GM21528 (cell line): ENCODE data around the gene APMAP.

Experiments used
- ATAC-seq: cut with Tn5 transposase; IDR thresholded peaks from one replicate; pipeline ENCODE4 v1.9.1; 2021; ENCODE audit warnings: mild to moderate bottlenecking, moderate library complexity; ENCODE audit not compliant: unreplicated experiment, low FRiP score

Gene APMAP

DNA sequence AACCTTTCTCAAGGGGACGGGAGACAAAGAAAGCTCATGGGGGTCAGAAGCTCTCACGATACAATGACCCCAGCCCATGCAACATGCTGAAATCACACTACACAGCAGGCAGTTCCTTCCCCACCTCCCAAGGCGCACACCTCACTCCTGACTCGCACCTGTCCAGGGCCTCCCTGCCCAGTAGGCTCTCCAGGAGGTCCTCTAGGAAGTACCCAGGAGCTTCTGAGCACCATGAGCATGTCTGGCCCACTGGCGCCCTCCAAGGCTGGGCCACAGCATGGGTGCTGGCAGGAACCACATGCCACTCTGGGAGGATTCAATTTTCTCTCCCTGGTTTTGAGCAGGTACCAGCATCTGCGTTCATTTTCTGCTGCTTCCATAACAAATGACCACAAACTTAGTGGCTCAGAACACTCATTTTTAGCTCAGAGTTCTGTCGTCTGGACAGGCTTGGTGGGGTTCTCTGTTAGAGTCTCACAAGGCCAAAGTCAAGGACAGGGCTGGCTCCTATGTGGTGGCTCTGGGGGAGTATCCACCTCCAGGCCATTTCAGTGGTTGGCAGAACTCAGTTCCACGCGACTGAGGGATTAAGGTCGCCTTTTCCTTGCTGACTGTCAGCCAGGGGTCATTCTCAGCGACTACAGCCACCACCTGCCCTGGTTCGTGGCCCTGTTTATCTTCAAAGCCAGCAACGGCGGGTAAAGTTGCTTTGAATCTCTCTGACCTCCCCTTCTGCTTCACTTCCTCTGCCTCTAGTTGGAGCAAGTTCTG, 32.7 kb upstream of the APMAP start:
- no peak for ATAC-seq

DNA sequence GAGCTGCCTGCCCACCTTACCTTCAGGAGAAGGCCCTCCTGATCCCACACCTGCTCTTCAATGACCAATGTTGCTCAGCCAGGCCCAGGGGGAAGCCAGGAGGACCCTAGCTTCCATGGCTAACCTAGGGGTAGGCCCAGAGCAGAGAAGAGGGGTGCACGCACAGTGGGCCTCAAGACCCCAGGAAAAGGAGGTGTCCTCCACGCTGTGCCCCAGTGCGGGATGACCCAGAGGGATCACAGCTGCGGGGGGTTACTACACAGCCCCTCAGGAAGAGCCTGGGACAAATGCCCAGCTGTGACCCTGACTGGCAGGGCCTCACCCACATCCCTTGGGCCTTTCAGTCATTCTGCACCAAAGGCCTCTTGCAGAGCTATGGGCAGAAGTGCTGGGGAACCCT, 31.6 kb upstream of the APMAP start:
- no peak for ATAC-seq

DNA sequence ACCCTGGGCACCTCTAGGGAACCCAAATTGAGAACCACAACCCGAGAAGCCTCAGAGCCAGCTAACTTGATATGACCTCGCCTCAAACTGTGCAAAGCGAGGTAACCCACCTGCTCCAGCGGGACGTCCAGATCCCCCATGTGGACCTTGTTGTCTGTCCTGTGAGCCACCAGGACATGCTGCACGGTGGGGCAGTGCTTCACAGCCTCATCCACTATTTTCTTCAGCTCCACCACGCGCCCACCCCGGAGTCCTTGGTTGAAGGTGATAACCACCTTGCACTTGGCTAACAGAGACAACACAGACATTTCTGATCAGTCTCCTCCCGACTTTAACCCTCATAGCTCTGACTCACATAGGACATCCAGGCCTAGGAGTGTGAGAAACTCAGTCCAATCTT, 30.8 kb upstream of the APMAP start:
- no peak for ATAC-seq

DNA sequence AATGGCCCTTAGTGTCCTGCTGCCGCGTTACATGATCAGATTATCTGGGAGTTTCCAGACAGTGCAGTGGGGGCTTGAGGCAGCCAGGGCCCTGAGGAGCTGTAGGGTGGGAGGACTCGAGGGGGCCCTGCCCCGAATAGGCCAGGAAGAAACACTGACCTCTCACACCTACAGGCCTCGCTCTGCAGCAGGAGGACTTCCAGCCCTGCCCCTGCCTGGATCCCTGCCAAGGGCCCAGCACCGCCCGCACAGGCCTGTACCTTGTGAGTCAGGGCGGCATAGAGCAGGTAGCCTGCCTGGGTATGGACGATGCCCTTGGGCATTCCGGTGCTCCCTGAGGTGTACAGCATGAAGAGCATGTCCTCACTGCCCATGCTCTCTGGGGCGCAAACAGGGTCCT, 30.1 kb upstream of the APMAP start:
- ATAC-seq = no peak

DNA sequence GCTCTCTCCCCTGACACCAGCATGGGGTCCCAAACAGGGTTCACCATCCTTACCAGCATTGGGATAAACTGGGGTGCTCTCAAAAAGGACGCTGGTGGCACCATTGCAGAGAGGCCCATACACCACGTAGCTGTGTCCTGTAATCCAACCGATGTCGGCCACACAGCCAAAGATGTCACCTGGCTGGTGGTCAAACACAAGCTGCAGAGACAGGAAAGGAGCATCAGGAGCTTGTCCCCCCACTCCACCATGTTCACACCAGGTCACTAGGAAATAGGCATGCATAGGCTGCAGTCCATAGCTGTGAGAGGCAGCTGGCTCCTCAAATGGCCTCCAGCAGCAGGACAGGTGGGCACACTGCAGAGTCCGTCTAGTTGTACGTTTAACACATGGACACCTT, 28.8 kb upstream of the APMAP start:
- no peak for ATAC-seq

DNA sequence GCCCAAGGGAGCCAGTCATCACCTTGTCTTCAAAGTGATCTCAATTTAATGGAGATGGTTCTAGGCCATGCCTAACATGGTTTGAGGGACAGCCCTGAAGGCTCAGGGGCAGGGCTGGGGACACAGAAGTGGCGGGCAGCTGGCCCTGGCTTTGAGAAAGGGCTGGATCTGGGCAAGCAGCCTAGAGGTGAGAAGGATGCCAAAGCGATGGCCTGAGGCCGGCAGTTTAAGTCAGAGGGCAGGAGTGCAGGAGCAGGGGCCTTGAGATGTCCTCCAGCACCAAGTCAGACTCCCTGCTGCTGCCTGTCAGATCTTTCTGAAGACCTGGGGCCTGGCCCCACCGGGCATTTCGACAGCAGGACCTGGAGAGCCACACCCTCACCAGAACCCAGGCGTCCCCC, 28.4 kb upstream of the APMAP start:
- ATAC-seq = no peak

DNA sequence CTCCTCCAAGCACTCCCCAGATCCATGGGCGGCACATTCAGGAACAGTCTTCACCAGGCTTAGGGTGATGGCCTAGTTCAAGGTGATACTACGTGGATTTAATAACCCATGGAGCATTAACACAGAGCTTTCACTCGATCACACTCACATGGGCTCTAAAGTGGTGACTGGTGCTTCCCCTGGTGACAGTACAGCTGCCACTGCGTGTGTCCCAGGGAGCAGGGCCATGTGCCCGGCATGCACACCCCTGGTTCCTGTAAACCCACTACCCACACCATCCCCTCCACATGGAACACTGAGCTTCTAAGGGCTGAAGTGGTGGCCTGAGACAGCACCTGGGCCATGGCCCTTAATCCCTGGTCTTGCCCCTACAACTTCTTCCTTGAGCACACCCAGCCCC, 27.8 kb upstream of the APMAP start:
- ATAC-seq = no peak

DNA sequence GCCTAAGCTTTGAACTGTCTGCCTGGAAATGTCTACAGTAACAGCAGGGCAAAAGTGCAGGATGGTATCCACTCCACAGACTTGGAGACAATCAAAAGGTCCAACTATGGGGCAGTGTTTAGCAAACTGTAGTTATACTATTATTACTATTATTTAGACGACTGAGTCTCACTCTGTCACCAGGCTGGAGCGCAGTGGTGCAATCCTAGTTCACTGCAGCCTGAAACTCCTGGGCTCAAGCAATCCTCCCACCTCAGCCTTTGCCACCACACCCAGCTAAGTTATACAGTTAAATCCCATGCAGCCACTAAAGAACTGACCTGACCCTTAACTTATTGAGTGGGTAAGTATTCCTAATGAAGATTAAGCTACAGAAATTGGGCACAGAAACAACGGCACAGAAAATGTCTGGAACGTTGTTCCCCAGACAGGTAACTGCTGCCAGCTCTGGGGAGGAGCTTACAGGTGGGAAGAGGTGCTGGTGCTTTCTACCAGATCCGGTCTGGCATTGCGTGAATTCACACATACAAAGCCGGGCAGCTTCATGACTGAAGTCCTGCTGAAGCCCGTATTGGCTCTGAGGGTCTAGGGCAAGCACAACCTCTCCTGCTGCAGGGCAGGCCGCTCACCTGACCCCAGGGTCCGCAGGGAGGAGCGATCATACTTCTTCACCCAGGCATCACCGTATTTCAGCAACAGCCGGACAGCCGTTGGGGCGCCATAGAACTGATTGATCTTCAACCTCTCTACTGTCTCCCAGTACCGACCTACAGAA, 27.0 kb upstream of the APMAP start:
- ATAC-seq = no peak

DNA sequence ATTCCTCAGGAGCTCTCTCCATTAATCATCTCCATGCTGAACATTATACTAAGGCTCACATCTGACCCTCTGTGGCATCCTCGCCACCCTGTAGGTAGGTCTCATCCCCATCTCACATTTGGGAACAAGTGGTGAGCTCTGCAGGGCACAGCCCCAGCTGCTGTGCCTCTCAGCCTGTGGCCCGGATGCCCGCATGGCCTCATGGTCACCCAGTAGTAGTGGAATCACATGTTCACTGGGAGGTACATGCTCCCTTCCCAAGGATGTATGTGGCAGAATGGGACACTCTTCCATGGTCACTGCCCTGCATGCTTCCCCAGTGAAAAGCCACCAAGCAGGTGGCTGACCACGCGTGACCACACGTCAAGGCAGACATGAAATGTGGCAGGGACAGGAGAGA, 26.3 kb upstream of the APMAP start:
- ATAC-seq = no peak

DNA sequence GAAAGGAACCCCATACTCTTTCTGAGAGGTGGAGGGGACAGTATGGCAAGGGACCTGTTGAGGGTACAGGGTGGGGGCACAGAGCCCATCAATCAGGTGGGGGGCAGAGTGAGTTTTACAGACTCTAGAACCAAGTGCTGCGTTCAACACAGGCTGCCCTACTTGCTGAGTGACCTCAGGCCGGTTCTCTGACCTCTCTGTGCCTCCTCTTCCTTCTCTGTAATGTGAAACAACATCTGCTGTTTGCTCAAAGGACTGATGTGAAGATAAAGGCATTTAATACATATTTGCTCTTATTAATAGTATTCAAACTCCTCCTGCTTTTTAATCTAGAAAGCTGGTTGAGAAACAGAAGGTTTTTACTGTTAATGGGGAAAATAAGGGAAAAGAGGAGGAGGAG, 25.9 kb upstream of the APMAP start:
- no peak for ATAC-seq

DNA sequence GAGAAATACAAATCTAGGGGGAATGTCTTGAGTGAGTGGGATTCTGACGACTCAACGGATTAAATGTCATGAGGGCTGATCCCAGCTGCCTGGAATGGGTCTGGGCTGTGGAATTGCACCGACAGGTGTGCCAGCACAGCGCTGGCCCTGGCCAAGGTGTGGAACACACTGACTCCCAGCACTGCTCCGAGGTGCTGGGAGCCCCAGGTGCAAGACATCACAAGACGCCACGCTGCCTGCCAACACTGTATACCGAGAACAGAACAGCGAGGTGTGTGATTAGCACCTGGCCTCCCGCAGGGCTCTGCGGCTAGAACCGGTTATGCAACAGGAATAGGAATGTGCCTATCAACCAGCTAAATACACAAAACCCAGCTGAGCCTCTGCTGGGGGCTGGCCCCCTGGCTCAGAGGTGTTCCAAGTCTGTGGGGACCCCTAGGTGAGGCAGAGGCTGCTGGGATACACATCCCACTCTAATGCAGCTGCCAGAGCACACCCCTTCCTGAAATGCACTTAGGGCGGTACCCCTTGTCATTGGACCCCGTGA, 24.8 kb upstream of the APMAP start:
- ATAC-seq = no peak

DNA sequence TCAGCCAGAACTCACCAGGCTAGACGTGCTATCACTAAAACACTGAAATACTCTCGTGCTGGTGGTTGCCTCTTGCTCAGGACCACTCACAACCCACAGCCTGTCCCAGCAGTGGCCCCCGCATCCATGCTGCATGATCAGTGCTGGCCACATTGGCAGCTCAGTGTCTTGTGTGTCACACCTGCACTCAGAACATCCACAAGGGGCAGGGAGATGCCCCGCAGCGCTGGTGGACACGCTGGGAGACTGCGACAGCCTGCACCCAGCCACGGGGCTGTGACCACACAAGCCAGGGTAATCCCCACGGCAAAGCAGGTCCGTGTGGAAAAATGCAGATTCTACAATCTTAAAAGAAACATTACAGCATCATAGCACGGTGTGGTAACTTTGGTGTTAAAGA, 23.9 kb upstream of the APMAP start:
- no peak for ATAC-seq

DNA sequence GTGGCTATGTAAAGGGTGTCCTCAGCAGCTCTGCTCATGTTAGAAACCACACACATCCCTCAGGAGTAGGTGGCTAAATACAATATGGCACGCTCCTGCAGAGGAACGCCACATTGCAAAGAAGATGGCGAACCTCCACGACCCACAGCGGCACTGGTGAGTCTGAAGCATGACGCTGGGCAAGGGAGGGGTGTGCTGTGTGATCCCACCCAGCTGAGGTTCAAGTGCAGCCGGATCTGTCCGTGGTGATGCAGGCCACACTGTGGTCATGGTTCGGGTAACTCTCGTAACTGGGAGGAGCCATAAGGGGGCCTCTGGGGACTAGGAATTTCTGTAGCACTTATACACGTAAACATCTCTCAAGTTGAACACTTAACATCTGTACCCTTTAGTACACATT, 23.4 kb upstream of the APMAP start:
- no peak for ATAC-seq

DNA sequence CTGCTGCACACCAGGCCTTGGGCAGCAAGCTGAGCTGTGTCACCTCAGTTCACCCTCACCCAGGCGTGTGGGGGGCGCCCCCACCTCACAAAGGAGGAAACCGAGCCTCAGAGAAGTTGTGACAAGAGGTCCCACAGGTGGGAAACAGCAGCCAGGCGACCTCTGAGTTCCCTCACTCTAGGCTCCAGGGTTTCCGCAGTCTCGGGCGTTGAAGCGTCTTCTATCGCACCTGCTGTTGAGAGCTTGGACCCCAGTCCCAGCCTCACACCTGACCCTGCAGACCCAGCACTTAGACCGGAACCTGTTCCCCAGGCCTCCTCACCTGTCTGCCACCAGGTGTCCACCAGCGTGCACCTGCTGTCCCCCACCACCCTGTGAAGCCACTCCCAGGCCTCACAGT, 22.3 kb upstream of the APMAP start:
- no peak for ATAC-seq

DNA sequence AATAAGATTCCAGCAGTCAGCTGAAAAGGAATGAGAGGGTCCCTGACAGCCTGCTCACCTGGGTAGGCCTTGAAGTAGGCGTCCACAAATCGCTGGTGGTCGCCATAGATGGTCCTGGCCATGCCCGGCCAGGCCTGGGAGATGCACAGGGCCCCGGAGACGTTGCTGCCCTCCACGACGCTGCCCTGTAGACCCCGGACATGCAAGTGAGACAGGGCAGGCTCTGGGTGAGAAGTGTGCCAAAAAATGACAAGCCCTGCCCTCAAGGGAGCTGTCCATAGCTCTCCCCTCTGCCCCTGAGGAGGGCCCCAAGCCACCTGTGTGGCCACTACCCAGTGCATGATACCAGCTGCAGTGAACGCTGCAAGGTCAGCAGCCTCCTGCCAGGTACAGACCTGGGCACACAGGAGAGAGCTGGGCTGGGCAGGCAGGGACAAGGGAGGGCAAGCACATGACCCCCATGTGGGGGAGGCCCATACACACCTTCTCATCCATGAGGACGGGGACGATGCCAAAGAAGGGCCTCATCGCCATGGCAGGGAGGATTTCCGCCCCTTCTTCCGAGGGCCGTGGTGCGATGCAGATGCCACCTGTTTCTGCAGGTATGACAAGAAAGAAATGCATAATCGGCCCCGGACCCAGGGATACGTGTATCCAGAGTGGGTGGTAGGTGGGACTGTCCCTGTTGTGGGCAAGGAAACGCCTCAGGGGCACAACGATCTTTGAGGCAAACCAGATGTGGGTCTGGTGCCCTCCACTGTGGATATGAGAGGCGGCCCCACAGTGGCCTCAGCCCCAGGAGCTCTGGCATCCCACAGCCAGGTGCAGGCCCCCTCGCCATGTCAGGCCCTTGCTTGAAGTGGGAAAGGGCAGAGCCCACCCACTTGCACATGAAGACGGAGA, 21.2 kb upstream of the APMAP start:
- ATAC-seq = no peak

DNA sequence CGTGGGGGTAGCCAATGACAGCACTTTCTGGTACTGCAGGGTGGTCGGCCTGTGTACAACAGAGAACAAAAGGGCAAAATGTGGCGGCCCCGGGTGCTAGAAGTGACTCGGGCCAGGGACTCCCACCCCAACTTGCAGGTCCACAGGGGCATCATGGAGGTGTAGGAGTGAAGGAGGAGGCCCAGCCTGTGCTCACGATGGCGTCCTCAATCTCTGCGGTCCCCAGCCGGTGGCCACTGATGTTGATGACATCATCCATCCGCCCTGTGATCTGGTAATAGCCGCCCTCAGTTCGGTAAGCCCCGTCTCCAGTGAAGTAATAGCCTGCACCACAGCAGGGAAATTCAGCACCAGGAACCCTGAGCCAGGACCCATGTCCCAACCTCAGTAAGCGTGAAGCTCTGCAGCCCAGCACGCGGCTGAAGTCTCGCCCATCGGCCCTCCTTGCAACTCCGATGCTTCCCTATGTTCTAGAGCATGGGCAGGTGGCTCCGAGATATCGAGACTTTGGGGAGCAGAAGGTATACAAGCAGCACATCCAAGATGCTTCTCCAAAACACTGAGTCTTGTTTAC, 20.2 kb upstream of the APMAP start:
- no peak for ATAC-seq

DNA sequence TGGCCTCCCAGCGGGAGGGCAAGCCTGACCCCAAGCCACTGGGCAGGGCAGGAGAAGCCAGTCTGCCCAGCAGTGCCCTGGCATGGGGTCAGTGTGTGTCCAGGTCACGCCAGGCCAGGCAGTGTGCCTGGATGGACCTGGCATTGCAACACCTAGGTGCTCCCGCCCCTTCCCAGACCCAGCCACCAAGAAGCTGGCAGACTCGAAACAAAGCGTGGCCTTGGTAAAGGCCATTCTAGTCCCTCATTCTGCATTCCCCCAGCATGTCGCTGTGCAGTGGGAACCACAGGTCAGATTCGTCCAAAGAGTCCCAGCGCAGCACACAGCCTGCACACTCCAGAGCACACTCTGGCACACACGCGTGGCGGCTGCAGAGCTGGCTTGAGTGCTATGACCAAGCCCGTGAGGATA, 19.3 kb upstream of the APMAP start:
- no peak for ATAC-seq

DNA sequence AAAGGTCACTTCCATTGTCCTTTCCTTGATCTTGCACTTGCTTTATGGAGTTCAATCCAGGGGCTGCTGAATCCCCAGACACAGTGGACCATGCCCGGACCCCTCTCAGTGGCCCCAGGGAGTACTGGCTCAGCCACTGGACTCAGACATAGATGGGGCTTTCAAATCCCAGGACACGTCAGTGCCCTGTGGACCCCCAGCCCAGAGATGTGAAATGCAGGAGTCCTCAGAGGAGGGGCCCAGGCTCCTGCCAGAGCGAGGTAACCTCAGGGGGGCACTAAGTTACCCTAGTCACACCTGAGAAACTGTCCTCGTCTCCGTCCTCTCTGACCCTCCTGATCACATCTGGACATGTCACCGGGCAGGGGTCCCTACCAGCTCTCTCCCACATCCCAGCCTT, 18.7 kb upstream of the APMAP start:
- ATAC-seq = no peak

DNA sequence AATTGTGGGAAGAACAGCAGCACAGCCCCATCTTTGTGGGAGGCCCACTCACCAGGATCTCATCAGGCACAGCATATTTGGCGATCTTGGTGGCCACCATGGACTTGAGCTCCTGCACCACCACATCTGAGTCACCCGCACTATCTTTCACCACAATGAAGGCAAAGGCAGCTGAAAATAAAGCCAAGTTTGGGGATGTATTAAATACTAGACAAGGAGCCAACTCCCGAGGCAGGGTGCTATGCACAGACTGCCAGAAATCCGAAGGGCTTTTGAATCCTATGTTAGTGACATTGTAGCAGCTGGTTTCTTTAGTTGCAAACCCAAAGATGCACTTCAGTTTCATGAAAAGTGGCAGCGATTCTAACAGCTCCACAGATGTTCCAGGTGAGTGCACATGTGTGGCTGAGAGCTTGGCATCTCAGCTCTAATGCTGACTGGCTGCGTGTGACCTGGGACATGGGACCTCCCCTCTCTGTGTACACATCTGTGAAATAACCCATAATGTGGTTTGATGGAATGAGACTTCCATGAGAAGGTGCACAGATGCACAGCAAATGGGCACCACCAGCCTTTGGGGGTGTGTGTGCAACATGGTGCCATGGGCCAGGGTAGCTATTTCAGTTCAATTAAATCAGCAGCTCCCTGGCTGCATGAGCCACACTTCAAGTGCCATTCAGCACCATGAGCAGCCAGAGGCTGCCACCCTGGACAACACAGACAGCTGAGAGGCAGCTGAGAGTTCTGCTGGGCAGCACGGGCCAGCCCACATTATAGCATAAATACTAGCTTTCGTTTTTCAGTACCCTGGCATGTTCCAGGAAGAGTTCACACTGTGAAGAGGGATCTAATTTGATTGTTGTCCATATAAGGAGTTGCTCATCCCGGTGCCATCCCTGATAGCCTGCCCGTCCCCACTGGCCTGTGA, 16.9 kb upstream of the APMAP start:
- ATAC-seq = no peak
